ENCODE data around the gene IGBP1. TPM values are rescaled to one million over a fixed set of nuclear protein-coding genes. Genes with fewer than 3 reads are reported as not detected.
A peak's percentile ranks its signal among the peaks of the same experiment; 100 is the strongest.

IGBP1 gene
- total and polyA plus RNA-seq, 9 of the 15 experiments (the other 6 are each of a cell fraction or from before 2014, with no cell fraction given), result 36.6 to 91.5 (median 52.8) TPM

- TF ChIP-seq TEAD2 (tag; IDR thresholded peaks at IDR 0.05) (no peak), ZNF253 (CRISPR knock-in tag; conservative IDR thresholded peaks at IDR 0.05) (no peak), ZNF12 (CRISPR knock-in tag; IDR thresholded peaks at IDR 0.05) (no peak), USF2 (CRISPR knock-in tag; IDR thresholded peaks at IDR 0.05) (no peak), TCF15 (CRISPR knock-in tag; IDR thresholded peaks at IDR 0.05) (no peak), HLTF (IDR thresholded peaks at IDR 0.05) (no peak), RBM22 (IDR thresholded peaks at IDR 0.05; ENCODE audit: low read depth, low read length, poor library complexity, severe bottlenecking) (no peak), SMAD4 (CRISPR knock-in tag; conservative IDR thresholded peaks at IDR 0.05) (no peak; the same call in 1 of the 2 replicates), EP300 (IDR thresholded peaks at IDR 0.05; ENCODE audit: low read length) (peak; percentile 10; the same call in 1 of the 2 replicates), NR4A1 (CRISPR knock-in tag; IDR thresholded peaks at IDR 0.05) (no peak), NR4A1 (tag; IDR thresholded peaks at IDR 0.05) (no peak), ETV6 (IDR thresholded peaks at IDR 0.05; ENCODE audit: borderline replicate concordance in 1 of 2, low read depth in 2 of 2, low read length in 1 of 2) (no peak), ETV6 (CRISPR knock-in tag; IDR thresholded peaks at IDR 0.05; ENCODE audit: borderline replicate concordance) (no peak), ARID3B (CRISPR knock-in tag; IDR thresholded peaks at IDR 0.05; ENCODE audit: borderline replicate concordance) (no peak), MAFG (tag; conservative IDR thresholded peaks at IDR 0.05) (no peak), PTBP1 (IDR thresholded peaks at IDR 0.05; ENCODE audit: low read depth, low read length) (no peak), HNRNPL (IDR thresholded peaks at IDR 0.05; ENCODE audit: low read depth, low read length) (no peak), ZZZ3 (IDR thresholded peaks at IDR 0.05) (no peak), CTBP1 (IDR thresholded peaks at IDR 0.05; ENCODE audit: borderline replicate concordance) (peak; percentile 42; the same call in 1 of the 2 replicates), SRF (CRISPR knock-in tag; IDR thresholded peaks at IDR 0.05) (no peak), CREB3L1 (IDR thresholded peaks at IDR 0.05; ENCODE audit: borderline replicate concordance, low read depth) (0 out of 2 replicates have a peak, but pooled peaks have one; percentile 33), SMARCB1 (IDR thresholded peaks at IDR 0.05; ENCODE audit: insufficient read length, low read depth) (no peak), TAF15 (IDR thresholded peaks at IDR 0.05; ENCODE audit: low read depth, low read length) (no peak)
Observed at GRCh38 chrX:70133303-70134115, at the start of gene IGBP1 (continued).

Data from K562 (cell line).